Body of pancreas (tissue), 4 donors: ENCODE data around the gene SYK.

Source experiments
- POLR2A ChIP-seq, 3 donors: fragments of 450-650 bp; IDR thresholded peaks; one replicate each; pipeline ENCODE4 v1.6.1; 2016; ENCODE audit warnings: antibody characterized with exemption in 3 of 3, mild to moderate bottlenecking in 2 of 3
- TF ChIP-seq, protein P1 (sequence below), 7 experiments: fragments of 450-650 bp in 4 of 7; fragments of 200-600 bp in 3 of 7; sonication (generic) in 3 of 7; IDR thresholded peaks; one replicate each; pipeline ENCODE4 v1.5.1; 2016 to 2019; ENCODE audit warnings: antibody characterized with exemption in 7 of 7

DNA sequence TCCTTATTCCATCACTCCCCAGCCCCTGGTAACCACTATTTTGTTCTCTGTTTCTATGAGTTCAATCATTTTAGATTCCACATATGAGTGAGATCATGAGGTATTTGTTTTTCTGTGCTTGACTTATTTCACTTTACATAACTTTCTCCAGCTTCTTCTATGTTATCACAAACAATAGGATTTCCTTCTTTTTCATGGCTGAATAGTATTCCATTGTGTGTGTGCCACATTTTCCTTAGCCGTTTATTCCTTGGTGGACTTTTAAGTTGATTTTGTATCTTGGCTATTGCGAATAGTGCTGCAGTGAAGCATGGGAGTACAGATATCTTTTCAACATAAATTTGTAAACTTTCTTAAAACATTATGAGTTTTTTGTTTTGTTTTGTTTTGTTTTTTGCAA, 15.1 kb downstream of the SYK start:
- TF ChIP-seq, protein P1, sequence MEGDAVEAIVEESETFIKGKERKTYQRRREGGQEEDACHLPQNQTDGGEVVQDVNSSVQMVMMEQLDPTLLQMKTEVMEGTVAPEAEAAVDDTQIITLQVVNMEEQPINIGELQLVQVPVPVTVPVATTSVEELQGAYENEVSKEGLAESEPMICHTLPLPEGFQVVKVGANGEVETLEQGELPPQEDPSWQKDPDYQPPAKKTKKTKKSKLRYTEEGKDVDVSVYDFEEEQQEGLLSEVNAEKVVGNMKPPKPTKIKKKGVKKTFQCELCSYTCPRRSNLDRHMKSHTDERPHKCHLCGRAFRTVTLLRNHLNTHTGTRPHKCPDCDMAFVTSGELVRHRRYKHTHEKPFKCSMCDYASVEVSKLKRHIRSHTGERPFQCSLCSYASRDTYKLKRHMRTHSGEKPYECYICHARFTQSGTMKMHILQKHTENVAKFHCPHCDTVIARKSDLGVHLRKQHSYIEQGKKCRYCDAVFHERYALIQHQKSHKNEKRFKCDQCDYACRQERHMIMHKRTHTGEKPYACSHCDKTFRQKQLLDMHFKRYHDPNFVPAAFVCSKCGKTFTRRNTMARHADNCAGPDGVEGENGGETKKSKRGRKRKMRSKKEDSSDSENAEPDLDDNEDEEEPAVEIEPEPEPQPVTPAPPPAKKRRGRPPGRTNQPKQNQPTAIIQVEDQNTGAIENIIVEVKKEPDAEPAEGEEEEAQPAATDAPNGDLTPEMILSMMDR (IDR thresholded peaks at IDR 0.05), result no peak
- TF ChIP-seq POLR2A (IDR thresholded peaks at IDR 0.05), result no peak
